T follicular helper cell (primary cell): ENCODE measurements around the gene B4GAT1.

Experiments used
- DNase-seq: peaks from one replicate; pipeline ENCODE4 v3.0.0-alpha.2; 2020; ENCODE audit warnings: low read depth

Gene B4GAT1

DNA sequence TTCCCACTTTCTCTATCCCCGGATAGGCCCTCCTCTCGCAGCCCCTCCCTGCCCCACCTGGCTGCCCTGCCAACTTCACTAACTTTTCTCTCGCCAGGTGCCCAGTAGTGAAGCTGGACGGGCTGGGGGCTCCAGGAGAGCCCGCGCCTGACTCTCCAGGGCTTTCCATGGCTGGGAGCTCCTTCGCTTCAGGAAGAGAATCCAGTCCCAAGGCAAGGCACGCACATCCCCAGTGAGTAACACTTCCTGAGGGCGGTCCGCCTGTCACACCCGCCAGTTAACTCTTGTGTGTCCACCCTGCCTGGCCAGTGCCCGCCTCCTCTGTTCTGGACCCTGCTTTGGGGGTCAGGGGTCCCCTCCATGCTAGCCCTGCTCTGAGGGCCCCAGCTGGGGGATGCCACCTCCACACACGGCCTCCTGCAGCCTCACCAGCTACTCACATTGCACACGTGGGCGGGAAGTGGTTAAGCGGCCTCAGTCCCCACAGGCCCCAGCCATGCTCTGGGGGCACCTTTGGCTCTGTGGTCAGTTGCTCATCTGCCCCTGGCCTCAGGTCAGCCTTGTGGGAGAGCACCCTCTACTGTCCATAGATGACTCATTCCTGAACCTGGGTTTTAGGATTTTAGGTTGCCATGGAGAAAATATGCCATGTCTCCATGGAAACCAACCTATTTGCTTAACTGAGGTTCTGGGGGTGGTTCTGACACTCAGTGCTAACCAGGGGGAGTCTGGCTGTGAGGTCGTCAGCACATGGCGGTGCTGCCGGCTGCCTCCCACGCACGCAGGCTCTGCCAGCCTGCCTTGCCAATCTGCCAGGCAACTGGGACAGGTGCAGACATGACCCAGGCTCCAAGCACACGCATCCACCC lies 11.0 kb downstream of the B4GAT1 start, which contains the start of gene RIN1:
Gene RIN1 (minus strand): TSS at position 201 of the 869 bp plus-strand sequence. CDS start 32 bp downstream, at position 169.
- no peak for DNase-seq

GRCh38 chr11:66335531-66336233 lies 11.7 kb downstream of the B4GAT1 start:
- no peak for DNase-seq

DNA sequence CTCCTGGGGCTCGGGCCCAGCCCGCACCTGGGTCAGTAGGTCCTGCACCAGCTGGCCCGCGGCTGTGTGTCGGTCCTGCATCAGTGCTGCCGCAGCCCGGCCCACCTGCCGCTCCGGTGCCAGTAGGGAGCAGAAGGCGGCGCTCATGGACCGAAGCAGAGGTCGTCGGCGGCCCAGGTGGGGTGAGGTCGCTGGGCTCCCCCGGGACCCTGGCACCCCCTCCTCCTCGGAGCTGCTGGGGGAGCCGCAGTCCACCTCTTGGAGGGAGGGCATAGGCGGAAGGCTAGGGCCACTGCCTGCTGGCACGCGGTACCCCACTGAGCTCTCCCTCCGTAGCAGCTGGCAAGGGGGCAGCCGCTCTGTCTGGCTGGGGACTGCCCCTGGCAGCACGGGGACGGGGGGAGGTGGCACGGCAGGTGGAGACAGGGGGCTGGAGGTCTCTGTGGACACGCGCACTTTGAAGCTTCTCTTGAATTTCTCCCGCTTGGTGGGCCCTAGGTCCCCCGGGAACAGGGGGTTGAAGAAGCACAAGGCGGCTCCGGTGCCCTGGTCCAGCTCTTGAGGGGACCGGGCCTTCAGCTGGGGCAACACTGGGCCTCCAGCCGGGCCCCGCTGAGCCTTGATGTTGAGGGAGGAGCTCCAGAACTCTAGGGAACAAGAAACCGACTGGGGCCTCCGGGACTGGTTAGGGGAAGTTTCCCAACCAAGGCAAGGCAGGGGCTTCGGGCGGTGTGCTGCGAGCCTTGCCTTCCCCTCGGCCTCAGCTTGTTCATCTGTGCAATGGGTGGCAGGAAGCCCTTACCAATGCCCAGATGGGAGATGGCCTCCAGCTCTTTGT lies 12.6 kb downstream of the B4GAT1 start:
- DNase-seq = no peak

- no peak for DNase-seq
Measured at GRCh38 chr11:66333896-66334604, 13.4 kb downstream of the B4GAT1 start.

- no peak for DNase-seq
Measured at GRCh38 chr11:66333220-66333877, 14.1 kb downstream of the B4GAT1 start.

- no peak for DNase-seq
Measured at GRCh38 chr11:66332371-66333219, 14.8 kb downstream of the B4GAT1 start.

GRCh38 chr11:66331542-66332370 lies 15.7 kb downstream of the B4GAT1 start:
- DNase-seq = no peak

GRCh38 chr11:66330931-66331330 lies 16.5 kb downstream of the B4GAT1 start:
- DNase-seq = no peak

- no peak for DNase-seq
Measured at GRCh38 chr11:66329165-66329673, 18.2 kb downstream of the B4GAT1 start.

DNA sequence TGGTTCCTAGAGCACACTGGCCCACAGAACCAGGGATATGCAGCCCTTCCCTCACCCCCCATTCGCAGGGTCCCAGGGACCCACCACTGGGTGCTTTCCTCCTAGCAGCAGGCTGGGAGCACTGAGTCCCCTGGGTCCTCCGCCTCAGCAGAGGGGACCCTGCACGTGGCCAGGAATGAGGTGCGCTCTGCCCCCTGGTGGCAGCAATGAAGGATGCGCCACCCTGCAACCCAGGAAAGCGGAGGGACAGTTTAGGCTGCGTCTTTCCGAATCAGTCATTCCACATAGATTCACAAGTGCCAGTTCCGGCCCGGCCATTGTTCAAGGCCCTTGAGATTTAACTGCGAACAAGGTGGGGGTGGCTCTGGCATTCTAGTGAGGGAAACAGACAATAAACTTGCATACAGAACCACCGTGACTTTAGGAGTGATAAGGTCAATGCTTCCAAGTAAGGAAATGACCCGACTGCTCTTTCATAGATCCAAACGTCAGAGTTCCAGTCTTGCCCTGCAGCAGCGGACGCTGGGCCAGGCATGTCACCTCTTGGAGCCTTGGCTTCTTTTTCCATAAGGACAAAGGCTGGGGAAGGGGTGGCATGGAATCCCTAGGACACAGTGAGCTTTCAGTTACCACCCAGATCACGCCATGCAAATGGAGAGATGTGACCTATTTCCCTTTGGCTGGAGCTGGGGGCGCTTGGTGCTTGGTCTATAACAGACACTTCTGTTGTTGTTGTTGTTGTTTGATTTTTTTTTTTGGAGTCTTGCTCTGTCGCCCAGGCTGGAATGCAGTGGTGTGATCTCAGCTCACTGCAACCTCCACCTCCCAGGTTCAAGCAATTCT lies 18.9 kb downstream of the B4GAT1 start:
- peak; percentile 70 for DNase-seq

- DNase-seq = no peak
Measured at GRCh38 chr11:66328031-66328301, 19.5 kb downstream of the B4GAT1 start.

DNA sequence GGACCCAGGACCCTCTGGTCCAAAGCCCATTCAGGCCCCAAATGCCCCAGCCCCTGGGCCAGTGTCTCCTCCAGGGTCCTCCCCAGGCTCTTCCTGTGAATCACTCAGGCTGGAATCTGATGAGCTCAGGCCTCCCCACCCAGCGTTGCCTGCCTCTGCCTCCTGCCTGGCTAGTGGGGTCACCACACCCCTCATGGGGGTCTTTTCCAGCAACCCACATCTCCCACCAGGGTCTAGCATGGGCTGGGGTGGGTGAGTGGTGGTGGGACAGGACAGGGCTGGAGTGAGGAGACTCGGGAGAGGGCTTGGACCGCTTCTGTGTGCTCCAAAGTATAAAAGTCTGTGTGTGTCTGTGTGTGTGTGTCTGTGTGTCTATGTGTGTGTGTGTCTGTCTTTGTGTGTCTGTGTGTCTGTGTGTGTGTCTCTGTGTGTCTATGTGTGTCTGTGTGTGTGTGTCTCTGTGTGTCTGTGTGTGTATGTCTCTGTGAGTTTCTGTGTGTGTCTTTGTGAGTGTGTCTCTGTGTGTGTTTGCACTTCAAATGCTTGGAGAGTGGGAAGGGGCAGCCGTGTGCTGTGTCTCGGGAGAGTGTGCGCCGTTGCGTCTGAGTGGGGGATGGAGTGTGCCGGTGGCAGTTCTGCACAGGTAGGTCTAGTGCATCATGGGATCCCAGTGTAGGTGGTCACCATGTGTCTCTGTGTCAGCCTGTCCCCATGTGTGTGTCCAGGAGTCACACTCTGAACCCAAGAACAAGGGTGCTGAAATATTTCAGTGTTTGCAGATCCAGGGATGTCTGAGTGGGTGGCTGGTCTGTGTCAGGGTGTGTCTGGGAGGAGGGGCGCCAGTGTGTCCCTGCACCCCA lies 20.0 kb downstream of the B4GAT1 start:
- DNase-seq = no peak

GRCh38 chr11:66326261-66327111 lies 20.9 kb downstream of the B4GAT1 start:
- no peak for DNase-seq

- no peak for DNase-seq
Measured at GRCh38 chr11:66325263-66325671, 22.2 kb downstream of the B4GAT1 start.

GRCh38 chr11:66324664-66325063 lies 22.8 kb downstream of the B4GAT1 start:
- no peak for DNase-seq

DNA sequence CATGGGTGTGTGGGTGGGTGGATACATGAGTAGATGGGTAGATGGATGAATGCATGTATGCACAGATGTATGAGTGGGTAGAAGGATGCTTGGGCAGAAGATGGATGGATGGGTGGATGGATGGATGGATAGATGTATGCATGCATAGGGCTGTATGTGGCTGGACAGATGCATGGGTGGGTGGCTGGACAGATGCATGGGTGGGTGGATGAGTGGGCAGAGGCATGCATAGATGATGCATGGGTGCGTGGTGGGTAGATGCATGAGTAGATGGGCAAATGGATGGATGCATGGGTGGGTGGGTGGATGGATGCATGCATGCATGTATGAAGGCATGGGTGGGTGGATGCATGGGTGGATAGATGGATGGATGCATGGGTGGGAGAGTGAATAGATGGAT lies 23.7 kb downstream of the B4GAT1 start:
- no peak for DNase-seq
